Measurements from ENCODE around the gene TMEM51. TPM values are rescaled to one million over a fixed set of nuclear protein-coding genes. Genes with fewer than 3 reads are reported as not detected.

Gene TMEM51
- polyA plus RNA-seq, 1 donor from 2014 or later: 1.7 TPM

DNA sequence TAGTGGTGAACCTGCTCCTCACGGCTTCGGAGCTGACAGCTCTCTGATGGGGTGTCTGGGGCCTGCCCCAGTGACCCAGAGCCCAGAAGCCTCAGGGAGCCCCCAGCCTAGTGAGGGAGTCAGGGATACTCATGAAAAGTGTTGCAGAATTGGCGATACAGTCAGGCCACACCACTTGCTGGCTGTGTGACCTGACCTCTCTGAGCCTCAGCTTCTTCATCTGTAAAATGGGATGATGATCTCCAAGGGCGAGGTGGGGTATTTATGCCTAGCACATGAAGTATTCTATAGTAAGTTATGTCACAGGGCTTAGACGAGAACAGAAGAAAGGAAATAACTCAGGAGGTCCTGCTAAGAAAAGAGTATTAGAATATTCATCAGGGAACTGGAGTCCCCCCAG, 1.6 kb downstream of the TMEM51 start:
- no peaks in the 10 kb centered on the region for H3K36me3 ChIP-seq (ENCODE audit: insufficient read depth, low read length)
- no peak overlapping the region for H3K4me2 ChIP-seq (ENCODE audit: low read length)
- no peak overlapping the region for H3K4me3 ChIP-seq (ENCODE audit: low read length)
- H3K79me2 ChIP-seq (replicated peaks; ENCODE audit: insufficient read depth, low read length): no peaks in the 10 kb centered on the region
- no peaks in the 10 kb centered on the region for H3K9me3 ChIP-seq (ENCODE audit: low read length)
- H3K27ac ChIP-seq (ENCODE audit: low read length): no peak overlapping the region
- no peak overlapping the region for H3K9ac ChIP-seq (ENCODE audit: low read length)
- no peaks in the 10 kb centered on the region for H3F3A ChIP-seq (ENCODE audit: insufficient read depth, low read length, poor library complexity, severe bottlenecking)
- no peak for TF ChIP-seq EP300 (conservative IDR thresholded peaks at IDR 0.05; ENCODE audit: poor library complexity, severe bottlenecking)
- no peak for TF ChIP-seq MXI1 (conservative IDR thresholded peaks at IDR 0.05; ENCODE audit: poor library complexity, severe bottlenecking)
- TF ChIP-seq EZH2 (IDR thresholded peaks at IDR 0.05; ENCODE audit: borderline replicate concordance, insufficient read depth, low read length, poor library complexity, severe bottlenecking): no peak
- TF ChIP-seq REST (IDR thresholded peaks at IDR 0.05; ENCODE audit: borderline replicate concordance): no peak
- TF ChIP-seq SMC3 (conservative IDR thresholded peaks at IDR 0.05; ENCODE audit: poor library complexity): no peak
- TF ChIP-seq RAD21 (conservative IDR thresholded peaks at IDR 0.05): no peak
- no peak for TF ChIP-seq POLR2AphosphoS5 (IDR thresholded peaks at IDR 0.05)
- no peak for TF ChIP-seq CTCF (IDR thresholded peaks at IDR 0.05; ENCODE audit: poor library complexity, severe bottlenecking)
- TF ChIP-seq TAF1 (IDR thresholded peaks at IDR 0.05; ENCODE audit: low read depth): no peak
- no peak overlapping the region for H2AFZ ChIP-seq (ENCODE audit: low read depth, low read length)
- H3K9me2 ChIP-seq (ENCODE audit: insufficient read depth, low read length): no peaks in the 10 kb centered on the region
- H4K20me1 ChIP-seq (ENCODE audit: insufficient read depth): no peaks in the 10 kb centered on the region
- H3K27me3 ChIP-seq (ENCODE audit: insufficient read depth, low read depth, low read length): peaks cover 33% of the 10 kb centered on the region

DNA sequence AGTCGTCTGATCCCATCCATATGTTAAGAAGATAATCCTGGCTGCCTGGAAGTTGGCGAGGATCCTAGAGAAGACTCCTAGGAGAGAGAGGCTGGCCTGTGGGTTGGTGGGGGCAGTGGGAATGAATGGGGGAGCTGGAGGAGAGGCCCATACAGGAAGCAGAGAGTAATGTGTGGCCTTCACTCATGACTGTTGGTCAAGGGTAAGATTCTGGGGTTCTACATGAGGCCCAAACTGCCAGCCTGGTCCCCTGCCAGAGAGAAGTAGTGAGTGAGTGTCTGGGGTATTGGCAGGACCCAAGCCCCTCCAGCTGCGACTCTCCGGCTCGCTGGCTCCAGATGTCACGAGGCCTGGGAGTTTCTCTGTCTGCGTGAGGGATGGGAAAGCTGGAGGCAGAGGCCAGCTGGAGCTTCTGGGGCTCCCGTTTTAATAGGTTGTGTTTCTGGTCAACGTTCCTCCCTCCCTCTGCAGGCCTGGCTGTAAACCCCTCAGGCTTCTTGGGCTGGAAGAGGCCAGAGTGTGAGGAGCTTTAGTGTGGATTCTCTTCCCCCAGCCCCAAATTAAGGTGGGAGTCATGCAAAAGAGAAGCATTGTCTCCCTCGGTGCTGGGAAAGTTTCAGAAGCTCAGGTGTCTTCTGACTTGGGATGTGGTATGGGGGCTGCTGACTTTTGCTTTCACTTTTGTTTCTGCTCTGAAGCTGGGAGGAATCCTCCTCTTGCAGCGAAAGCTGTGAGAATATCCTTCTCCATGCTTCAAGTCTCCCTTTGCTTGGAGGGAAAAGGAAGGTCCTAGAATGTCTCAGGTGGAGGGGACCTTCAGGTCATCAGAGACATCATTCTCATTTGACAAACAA, 2.6 kb downstream of the TMEM51 start:
- Histone ChIP-seq H3K9ac (ENCODE audit: low read length) (no peak overlapping the region), H3K9me2 (ENCODE audit: insufficient read depth, low read length) (no peaks in the 10 kb centered on the region), H4K20me1 (ENCODE audit: insufficient read depth) (no peaks in the 10 kb centered on the region), H3K27ac (ENCODE audit: low read length) (no peak overlapping the region), H3F3A (ENCODE audit: insufficient read depth, low read length, poor library complexity, severe bottlenecking) (no peaks in the 10 kb centered on the region), H3K27me3 (ENCODE audit: insufficient read depth, low read depth, low read length) (peaks cover 28% of the 10 kb centered on the region), H3K4me2 (ENCODE audit: low read length) (no peak overlapping the region), H3K79me2 (replicated peaks; ENCODE audit: insufficient read depth, low read length) (no peaks in the 10 kb centered on the region), H3K4me3 (ENCODE audit: low read length) (no peak overlapping the region), H3K9me3 (ENCODE audit: low read length) (no peaks in the 10 kb centered on the region), H2AFZ (ENCODE audit: low read depth, low read length) (no peak overlapping the region), H3K36me3 (ENCODE audit: insufficient read depth, low read length) (no peaks in the 10 kb centered on the region)
- TF ChIP-seq MXI1 (conservative IDR thresholded peaks at IDR 0.05; ENCODE audit: poor library complexity, severe bottlenecking) (no peak), RAD21 (conservative IDR thresholded peaks at IDR 0.05) (no peak), POLR2AphosphoS5 (IDR thresholded peaks at IDR 0.05) (no peak)
